HG02759 (cell line): Measurements from ENCODE around the gene FKBP8.

Experiments used
- ATAC-seq: cut with Tn5 transposase; IDR thresholded peaks from one replicate; pipeline ENCODE4 v1.9.1; 2021; ENCODE audit warnings: mild to moderate bottlenecking, moderate library complexity; ENCODE audit not compliant: unreplicated experiment

Gene FKBP8

GRCh38 chr19:18487576-18488402 is 55.6 kb downstream of the FKBP8 start:
- no peak for ATAC-seq

GRCh38 chr19:18486746-18487145 is 56.6 kb downstream of the FKBP8 start:
- no peak for ATAC-seq

- no peak for ATAC-seq
Observed at GRCh38 chr19:18484992-18485391, 58.4 kb downstream of the FKBP8 start.

- ATAC-seq = no peak
Observed at GRCh38 chr19:18483119-18483890, 60.1 kb downstream of the FKBP8 start.
